Activated CD4-positive, alpha-beta T cell treated with anti-CD3 and anti-CD28 coated beads, Interleukin-2, amount 50 U/mL, for 48 hours (primary cell): Measurements from ENCODE around the gene ADGRG1.
A peak's percentile ranks its signal among the peaks of the same experiment; 100 is the strongest.

Experiments used
- DNase-seq, 2 experiments: peaks; one replicate each; pipeline ENCODE4 v3.0.0-alpha.2; 2020

Gene ADGRG1

GRCh38 chr16:57636184-57636583, 7.8 kb downstream of the ADGRG1 start:
- DNase-seq, result no peak

GRCh38 chr16:57637020-57637419, 8.6 kb downstream of the ADGRG1 start:
- DNase-seq, result no peak

- no peak for DNase-seq
These were observed 9.0 kb downstream of the ADGRG1 start for GRCh38 chr16:57637424-57637823.

- no peak for DNase-seq
These were observed 9.5 kb downstream of the ADGRG1 start for GRCh38 chr16:57637965-57638364.

- no peak for DNase-seq
These were observed 10.0 kb downstream of the ADGRG1 start for GRCh38 chr16:57638381-57638780.

- DNase-seq, result no peak
These were observed 10.9 kb downstream of the ADGRG1 start for GRCh38 chr16:57639172-57639887.

- no peak for DNase-seq
These were observed 11.8 kb downstream of the ADGRG1 start for GRCh38 chr16:57640185-57640584.

GRCh38 chr16:57640612-57641011, 12.2 kb downstream of the ADGRG1 start:
- no peak for DNase-seq

- DNase-seq, result no peak
These were observed 14.0 kb downstream of the ADGRG1 start for GRCh38 chr16:57642160-57643135.

GRCh38 chr16:57643147-57643874, 14.9 kb downstream of the ADGRG1 start:
- DNase-seq, result no peak

- DNase-seq, result no peak
These were observed 15.5 kb downstream of the ADGRG1 start for GRCh38 chr16:57643910-57644309.

GRCh38 chr16:57644383-57645014, 16.1 kb downstream of the ADGRG1 start:
- no peak for DNase-seq

- DNase-seq, result no peak
These were observed 16.7 kb downstream of the ADGRG1 start for GRCh38 chr16:57645169-57645568.

- DNase-seq, result no peak
These were observed 17.4 kb downstream of the ADGRG1 start for GRCh38 chr16:57645691-57646387.

- DNase-seq, result no peak
These were observed 18.1 kb downstream of the ADGRG1 start for GRCh38 chr16:57646388-57647039.

GRCh38 chr16:57647136-57647875, 18.9 kb downstream of the ADGRG1 start:
- DNase-seq, result no peak

- DNase-seq, result no peak
These were observed 19.7 kb downstream of the ADGRG1 start for GRCh38 chr16:57648125-57648524.

GRCh38 chr16:57648581-57649442, 20.4 kb downstream of the ADGRG1 start:
- DNase-seq, result peak; percentile 91 to 93

- no peak for DNase-seq
These were observed 21.0 kb downstream of the ADGRG1 start for GRCh38 chr16:57649443-57649751.

GRCh38 chr16:57649846-57650245, 21.4 kb downstream of the ADGRG1 start:
- DNase-seq, result no peak
